Fibroblast of peridontal ligament (primary cell): Measurements from ENCODE around the gene SFXN3.

ENCODE experiments used
- DNase-seq: peaks from one replicate; pipeline ENCODE4 v3.0.0-alpha.2; 2010; ENCODE audit errors: extremely low read depth

SFXN3 gene, protein sequence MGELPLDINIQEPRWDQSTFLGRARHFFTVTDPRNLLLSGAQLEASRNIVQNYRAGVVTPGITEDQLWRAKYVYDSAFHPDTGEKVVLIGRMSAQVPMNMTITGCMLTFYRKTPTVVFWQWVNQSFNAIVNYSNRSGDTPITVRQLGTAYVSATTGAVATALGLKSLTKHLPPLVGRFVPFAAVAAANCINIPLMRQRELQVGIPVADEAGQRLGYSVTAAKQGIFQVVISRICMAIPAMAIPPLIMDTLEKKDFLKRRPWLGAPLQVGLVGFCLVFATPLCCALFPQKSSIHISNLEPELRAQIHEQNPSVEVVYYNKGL

DNA sequence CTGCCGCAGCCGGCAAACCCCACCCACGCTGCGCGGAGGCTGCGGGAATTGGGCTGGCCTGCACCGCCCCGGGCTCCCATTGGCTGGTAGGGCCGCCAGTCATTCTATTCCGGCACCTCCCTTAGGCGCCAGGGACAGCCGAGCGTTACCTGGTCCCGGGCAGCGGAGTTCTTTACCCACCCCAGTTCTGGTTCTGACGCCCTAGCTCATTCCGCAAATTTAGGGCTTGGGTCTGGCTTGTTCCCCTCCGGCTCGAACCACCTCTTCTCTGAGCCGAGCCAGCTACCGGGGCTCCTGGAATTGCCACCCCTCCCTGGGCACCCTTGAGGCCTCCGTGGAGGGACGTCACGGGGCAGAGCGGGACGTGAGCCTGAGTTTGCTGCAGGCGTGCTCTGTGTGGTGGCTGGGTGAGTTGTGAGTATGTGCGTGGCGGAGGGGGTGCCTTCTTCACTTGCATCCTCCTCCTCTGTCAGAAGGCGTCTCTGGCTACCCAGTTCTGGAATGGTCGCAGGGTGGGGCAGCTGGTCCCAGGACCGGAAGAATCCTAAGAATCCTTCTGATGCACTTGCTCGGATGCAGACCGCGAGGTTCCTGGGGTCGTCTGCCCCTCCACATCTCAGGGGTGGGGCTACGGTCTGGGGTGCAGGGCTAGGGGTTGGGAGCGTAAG, at the start of gene SFXN3, which contains the start of gene PDZD7:
TSS of gene SFXN3 (plus strand) at position 107 of the 668 bp plus-strand sequence. CDS start 3,461 bp downstream, outside the sequence.
TSS of gene PDZD7 (minus strand) at position 2 of the 668 bp plus-strand sequence. CDS start 910 bp downstream, outside the sequence.
- peak; percentile 88 for DNase-seq

DNA sequence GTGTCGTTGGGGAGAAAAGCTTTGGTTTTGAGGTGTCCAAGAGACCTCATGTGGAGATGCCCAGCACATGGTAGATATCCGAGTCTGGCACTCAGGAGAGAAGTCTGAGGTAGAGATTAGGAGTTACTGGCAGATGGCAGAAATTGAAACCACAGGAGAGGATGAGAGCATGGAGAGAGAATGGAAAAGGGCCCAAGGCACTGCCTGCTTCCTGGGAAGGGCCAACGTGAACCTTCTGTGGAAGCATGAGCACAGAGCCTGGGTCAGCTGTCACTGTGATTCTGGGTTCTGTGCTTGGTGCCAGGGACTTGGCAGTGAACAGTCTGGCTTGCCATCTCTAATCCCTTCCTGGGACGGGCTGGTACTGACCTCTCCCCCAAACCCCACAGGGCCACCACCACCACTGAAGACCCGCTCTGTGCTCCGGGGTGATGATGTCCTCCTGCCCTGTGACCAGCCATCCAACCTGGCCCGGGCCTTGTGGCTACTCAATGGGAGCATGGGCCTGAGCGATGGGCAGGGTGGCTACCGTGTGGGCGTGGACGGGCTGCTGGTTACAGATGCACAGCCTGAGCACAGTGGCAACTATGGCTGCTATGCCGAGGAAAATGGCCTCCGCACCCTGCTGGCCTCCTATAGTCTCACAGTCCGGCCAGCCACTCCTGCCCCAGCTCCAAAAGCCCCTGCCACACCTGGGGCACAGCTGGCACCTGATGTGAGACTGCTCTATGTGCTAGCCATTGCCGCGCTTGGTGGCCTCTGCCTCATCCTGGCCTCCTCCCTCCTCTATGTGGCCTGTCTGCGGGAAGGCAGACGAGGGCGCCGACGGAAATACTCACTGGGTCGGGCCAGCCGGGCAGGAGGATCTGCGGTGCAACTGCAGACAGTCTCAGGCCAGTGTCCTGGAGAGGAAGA, 47.9 kb upstream of the SFXN3 start:
- no peak for DNase-seq

DNA sequence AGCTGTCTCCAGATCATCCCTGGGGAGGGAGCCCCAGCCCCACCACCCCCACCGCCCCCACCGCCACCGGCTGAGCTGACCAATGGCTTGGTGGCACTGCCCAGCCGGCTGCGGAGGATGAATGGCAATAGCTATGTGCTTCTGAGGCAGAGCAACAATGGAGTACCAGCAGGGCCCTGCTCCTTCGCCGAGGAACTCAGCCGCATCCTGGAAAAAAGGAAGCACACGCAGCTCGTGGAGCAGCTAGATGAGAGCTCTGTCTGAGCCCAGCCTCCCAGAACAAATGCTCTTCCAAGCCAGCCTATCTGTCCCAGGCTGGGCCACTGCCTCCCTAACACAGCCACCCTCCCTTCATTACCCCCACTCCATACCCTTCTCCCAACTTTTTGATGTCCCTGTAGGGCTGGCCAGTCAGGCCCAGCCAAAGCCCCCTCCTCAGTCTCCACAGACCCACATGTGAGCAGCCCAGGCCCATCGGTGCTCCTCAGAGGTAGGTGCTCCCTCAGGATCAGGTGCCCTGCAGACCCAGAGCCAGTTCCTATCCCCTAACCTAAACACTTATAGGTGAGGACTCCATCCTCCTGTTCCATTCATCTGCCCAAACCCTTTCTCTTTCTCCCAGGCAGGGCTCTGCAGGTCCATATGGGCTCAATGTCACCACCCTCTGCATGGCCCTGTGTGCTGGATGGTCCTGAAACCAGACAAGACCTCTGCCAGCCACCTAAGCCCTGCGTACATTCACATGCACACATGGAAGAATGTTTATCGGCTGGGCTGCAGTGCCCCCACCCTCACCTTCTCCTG, 47.0 kb upstream of the SFXN3 start:
- no peak for DNase-seq

DNA sequence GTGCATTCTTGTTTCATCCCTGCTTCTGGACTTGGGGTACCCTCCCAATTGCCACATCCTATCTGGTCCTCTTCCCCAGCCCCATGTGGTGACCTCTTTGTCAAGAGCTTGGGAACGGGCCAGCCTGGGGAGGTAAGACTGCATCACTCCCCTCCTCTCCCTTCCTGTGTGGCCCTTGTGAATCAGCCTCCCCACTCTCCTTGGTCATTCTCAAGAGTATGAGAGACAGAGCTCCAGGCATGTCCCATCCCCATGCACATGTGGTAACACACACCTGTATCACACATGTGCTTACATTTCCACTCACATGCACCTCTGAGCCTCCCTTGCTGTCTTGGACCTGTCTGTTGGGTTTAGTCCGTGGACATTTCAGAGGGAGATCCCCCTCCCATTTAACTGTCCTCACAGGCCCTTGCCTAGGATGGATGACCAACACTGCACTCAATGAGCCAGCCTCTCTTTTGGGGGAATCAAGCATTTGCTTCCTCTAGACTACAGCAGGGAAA, 46.3 kb upstream of the SFXN3 start:
- no peak for DNase-seq

DNA sequence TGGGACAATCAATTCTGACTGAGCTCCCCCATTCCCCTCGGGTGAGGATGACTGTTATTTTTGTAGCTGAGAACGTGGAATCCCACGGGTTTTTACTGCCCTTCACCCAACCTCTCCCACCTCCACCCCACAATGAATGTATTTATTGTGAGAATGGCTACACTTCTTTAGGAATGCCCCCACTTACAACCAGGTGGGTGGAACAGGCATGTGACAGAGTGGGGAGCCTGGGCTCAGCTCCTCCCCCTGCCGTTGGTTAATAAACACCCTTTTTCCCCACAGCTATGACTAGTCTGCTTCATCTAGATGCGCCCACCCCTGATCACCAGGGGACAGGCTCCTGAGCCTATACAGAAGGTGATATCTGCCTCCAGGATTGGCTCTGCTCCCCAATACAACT, 45.7 kb upstream of the SFXN3 start:
- DNase-seq = no peak

DNA sequence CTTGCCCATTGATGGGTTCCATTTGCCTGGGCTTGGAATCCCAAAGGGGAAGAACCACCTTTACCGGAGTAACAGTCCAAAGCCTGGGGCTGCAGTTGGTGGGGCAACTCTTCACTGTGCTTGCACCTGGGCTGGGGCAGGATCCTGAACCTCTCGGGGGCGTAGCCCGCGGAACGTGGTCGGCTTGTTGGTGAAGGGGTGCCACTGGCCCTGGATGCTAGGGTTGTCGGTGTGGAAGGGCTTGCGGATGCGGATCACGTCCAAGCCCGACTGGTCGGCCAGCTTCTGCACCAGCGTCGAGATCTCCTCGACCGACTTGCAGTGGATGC, 44.4 kb upstream of the SFXN3 start:
- DNase-seq = no peak

DNA sequence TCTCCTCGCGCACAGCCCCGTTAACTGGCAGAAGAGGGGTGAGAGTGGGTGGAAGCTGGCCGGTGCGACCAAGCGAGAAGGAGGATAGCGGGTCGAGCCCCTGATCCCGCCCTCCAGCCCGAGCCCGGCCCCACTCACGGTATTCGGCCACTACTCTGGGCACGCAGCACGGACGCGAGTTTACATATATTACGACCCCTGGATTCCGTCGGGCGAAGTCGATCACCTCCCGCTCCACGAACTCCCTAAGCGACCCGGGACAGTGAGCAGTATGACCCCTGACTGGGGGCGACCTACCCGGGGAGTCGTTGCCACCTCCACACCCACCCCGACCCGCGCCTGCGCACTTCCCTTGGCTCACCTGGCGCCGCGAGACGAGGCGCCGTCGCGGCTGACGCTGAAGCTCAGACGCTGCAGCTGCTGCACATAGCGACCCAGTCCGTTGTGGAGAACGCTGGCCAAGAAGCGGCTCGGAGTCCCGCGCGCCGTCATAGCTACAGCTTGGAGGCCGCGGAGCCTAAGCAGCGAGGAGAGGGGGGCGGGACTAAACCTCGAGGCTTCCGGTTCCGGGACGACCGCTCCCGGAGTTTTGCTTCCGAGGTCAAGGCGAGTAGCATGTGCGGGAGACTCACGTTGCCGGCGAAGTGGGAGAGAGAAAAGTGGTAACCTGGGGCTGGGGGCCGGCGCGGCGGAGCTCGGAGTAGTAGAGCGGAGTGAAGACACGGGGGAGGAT, 43.9 kb upstream of the SFXN3 start, which contains the start of the genes MRPL43 and TWNK:
TSS of gene MRPL43 (minus strand) at position 546 of the 733 bp plus-strand sequence. CDS start at position 492, 54 bp downstream.
TSS of gene TWNK (plus strand) at position 592 of the 733 bp plus-strand sequence. CDS start 668 bp downstream, outside the sequence.
- peak; percentile 58 for DNase-seq

DNA sequence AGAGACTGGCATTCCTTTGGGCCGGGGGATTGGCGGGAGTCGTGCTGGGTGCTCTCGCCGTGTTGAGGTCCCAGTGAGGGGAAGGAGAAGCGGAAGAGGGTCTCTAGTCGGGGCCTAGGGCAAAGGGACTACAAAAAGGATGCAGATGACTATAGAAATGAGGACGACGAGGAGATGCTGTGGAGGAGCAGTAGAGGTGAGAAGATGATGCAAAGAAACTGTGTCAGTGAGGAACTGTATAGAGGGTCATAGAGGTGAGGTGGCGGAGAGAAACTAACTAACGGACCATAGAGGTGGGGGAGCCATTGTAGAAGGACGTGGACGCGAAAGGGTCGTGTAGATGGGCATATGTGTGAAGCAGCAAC, 43.4 kb upstream of the SFXN3 start:
- DNase-seq = no peak

DNA sequence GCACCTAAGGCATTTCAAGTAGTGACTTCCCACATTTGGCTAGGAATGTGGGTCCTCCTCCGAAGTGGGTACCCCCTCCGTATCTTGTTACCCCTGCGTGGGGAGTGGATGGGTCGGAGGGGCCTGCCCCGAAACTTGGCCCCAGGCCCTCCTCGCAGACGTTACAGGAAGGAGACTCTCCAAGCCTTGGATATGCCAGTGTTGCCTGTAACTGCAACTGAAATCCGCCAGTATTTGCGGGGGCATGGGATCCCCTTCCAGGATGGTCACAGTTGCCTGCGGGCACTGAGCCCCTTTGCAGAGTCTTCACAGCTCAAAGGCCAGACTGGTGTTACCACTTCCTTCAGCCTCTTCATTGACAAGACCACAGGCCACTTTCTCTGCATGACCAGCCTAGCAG, 42.9 kb upstream of the SFXN3 start:
- no peak for DNase-seq

DNA sequence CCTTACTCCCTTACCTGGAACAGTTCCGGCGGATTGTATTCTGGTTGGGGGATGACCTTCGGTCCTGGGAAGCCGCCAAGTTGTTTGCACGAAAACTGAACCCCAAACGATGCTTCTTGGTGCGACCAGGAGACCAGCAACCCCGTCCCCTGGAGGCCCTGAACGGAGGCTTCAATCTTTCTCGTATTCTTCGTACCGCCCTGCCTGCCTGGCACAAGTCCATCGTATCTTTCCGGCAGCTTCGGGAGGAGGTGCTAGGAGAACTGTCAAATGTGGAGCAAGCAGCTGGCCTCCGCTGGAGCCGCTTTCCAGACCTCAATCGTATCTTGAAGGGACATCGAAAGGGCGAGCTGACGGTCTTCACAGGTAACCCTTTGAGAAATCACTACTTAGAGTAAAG, 41.9 kb upstream of the SFXN3 start:
- DNase-seq = no peak

DNA sequence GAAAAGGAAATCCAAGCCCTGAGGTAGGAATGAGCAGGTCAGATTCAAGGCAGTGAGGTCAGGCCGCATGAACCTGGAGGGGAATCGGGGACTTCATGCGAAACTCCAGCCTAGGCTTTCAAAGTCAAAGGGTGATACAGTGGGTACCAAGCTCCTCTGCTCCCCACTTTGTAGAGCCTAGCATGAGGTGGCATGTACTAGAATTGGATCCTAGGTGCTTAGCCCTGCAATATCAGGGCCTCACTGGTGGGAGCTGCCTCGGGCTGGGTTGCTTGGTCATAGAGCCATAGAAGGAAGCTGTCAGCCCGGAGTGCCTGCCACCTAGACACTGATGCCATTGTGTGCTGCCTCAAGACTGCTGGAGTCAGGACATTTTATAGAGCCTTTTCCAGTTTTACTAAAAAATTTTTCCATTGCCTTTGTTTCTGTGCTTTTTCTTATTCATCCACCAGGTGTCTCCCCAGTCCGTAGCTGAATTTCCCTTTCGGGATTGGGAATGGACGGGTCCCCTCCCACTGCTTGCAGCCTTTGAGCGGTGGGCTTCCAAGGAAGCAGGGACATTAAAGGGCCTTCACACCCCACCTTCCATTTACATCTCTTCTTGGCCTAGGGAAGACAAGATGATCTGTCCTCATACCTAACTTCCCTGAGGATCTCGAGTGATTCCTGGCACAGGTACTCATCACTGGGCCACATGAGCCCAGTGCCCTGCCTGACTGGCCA, 36.9 kb upstream of the SFXN3 start:
- peak; percentile 62 for DNase-seq

DNA sequence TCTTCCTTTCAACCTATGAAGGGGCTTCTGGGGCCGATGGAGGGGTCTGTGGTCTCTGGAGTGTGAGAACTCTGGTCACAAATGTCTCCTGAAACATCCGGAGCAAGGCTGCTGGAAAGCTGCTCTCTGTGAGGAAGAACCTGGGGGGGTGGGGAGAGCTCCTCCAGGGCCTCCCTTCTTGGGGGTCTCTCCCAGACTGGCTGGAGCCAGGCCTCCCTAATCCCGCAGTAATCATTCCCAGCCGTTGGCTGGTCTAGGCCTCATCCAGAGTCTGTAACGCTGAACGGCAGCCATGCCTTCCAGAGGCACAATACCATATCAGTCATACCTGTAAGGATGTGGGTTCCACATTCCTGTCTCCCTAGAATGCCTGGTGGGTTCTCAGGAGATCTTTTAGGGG, 35.9 kb upstream of the SFXN3 start:
- no peak for DNase-seq

DNA sequence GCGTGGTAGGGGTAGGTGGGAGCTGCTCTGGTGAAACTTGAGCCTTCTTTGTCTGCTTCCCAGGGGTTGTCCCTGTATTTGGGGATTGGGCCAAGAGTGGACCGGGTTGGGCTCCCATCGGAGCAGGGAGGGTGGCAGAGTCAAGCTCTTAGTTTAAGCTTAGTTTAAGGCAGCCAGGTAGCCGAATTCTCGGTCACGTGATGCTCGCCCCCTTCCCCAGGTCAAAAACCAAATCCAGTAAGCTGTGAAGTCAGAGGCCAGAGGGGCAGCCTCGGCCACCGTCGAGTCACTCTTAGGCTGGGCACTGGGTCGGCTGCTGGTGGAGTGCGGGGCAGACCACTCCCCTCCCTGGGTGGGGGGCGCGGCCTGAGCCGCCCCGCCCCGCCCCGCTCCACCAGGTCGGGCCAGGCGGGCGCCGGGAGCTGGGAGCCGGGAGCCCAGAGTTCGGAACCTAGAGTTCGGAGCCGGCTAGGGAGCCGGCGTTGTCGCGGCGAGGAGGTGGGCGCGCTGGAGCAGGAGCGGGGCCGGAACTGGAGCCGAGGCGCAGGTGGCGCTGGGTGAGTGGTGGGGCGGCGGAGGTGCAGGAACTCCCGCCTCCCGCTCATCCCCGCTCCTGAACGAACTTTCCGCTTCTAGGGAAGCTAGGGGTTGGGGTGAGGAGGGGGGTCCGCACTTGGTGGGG, 34.2 kb upstream of the SFXN3 start:
- no peak for DNase-seq

DNA sequence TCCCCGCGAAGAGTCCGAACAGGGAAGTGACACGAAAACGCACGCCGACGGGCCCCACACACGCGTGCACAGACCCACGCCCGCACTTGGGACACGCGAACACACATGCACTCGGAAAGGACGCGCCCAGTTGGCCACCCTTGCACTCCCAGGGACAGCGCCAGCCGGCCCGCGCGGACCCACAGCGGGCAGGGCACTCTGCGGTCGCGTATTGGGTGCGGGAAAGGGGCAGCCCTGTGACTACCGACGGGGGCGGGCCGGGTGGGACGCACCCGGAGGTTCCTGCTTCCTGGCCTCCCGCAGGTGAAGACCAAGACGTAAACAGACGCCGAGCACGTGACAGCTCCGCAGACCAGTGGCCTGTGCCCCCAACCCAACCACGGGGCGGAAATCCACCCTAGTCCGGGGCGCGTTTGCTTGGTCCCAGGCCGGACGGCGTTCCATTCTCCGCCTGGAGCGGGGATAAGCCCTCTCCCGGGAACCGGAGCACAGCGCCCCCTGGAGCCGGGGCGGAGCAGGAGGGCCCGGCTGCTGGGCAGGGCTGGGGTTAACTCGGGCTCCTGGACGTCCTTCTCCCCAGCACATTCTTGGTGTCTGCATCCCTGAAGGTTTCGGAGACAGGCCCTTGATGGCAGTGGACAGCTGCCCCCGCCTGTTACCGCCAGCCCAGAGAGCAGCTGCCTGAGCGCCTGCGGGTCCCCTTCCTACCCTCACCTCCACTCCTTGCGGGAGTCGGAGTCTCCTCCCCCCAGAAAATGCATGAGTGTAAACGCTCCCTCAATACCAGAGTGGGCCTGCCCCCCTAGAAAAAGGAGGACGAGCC, 33.5 kb upstream of the SFXN3 start:
- peak; percentile 69 for DNase-seq

DNA sequence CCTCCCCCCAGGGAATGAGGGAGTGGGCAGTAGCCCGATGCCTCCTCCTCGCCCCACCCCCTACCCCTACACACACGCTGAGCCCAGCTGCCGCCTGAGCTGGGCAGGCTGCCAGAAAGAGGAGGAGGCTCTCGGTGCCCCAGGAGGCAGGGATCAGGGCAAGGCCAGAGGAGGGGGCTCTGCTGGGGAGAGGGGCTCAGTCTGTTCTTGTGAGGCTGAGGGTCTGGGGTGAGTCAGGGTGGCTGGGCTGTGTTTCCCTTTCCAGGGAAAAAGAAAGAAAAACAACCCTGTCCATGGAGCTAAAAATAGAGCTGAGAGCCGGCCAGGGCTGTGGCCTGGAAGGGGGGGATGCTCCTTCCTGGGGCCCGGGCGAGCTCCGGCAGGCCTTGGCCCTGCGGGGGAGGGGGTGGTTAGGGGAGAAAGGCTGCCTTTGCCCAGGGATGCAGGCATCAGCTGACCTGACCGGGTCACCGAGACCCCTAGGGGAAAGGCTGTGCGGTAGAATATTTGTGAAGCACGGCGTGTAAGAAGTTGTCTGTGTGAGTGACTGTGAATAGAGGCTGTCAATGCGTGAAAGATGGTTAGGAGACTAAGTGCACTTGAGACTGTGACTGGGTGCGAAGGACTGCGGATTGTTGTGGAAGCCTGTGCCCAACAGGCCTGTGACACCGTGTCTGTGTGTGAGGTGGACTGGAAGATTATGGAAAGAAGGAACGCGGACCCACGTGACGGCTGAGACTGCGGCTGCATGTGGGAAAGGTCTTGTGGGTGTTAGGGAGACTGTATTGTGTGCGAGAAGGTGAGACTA, 32.6 kb upstream of the SFXN3 start:
- peak; percentile 83 for DNase-seq

DNA sequence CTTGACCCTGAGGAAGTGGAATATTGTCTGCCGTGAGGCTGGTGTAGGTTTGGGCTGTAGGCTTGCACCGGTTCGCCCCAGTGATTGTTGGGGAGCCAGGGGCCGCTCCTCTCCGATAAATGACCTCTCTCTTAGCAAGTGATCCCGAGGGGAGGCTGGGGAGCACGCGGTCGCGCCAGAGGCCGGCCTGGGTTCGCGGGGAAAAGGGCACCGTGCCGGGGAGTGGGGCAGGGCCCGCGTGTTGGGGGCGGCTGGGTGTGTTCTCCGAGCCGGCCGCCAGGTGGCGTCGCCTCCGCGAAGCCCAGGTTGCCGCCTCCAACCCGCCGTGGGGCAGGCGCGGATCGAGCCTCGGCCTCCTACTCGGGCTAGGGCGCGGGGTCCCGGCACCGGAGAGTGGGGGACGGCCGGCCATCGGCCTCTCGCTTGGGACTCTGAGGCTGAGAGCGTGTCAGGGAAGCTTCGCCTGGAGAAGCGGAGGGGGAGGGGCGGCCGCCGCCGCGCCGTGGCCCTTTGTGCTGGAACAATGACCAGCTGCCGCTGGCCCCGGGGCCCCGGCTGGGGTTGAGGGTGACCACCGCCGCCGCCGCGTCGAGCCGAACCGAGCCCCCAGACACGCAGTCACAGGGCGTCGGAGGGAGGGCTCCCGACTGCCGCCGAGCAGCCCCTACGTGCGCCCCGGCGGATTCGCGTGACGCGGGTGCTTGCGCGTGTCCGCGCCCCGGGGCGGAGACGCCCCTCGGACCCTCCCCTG, 31.9 kb upstream of the SFXN3 start:
- DNase-seq = peak; percentile 72

DNA sequence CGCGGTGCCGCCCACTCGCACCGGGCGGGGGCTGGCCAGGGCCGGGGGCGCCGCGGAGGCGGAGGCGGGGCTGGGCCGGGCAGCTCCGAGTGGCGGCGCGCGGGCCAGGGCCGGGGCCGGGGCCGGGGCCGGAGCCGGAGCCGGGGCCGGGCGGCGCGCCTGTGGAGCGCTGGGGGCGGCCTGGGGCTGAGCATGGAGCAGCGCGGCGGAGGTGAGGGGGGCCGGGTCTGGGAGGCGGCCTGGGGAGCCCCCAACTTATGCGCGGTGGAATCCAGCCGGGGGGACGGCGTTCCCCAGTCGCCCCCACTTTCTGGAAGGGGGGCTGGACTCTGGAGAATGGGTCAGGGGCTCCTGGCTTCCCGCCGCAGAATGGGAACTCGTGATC, 31.3 kb upstream of the SFXN3 start, which contains the start of gene LZTS2:
TSS of gene LZTS2 (plus strand) at position 67 of the 385 bp plus-strand sequence. CDS start 2,731 bp downstream, outside the sequence.
- no peak for DNase-seq
